Thyroid gland (tissue), 4 donors: ENCODE measurements around the gene NR1H3.

ENCODE experiments used
- POLR2A ChIP-seq, 2 donors: fragments of 450-650 bp; IDR thresholded peaks; one replicate each; pipeline ENCODE4 v1.6.1; 2017; ENCODE audit warnings: antibody characterized with exemption in 2 of 2, mild to moderate bottlenecking in 2 of 2, moderate library complexity in 1 of 2
- TF ChIP-seq, protein P1 (sequence below), 6 experiments: fragments of 200-600 bp in 3 of 6; fragments of 450-650 bp in 3 of 6; sonication (generic) in 3 of 6; IDR thresholded peaks; one replicate each; pipeline ENCODE4 v1.5.1; 2016 to 2019; ENCODE audit warnings: antibody characterized with exemption in 6 of 6, mild to moderate bottlenecking in 2 of 6, inconsistent platforms in 1 of 6, moderate library complexity in 1 of 6

DNA sequence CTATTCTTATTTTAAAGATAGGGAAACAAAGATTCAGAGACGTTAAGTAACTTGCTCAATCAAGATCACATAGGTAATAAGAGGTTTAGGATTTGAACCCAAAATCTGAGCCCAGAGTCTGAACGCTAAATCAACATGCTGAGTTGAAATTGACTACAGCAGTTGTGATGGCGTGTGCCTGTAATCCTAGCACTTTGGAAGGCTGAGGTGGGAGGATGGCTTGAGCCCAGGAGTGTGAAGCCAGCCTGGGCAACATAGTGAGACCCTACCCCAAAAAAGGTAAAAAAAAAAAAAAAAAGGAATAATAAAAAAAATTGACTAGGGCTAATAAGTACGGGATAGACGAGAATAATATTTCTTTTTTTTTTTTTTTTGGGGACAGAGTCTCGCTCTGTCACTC lies 1.4 kb upstream of the NR1H3 start:
- TF ChIP-seq, protein P1, sequence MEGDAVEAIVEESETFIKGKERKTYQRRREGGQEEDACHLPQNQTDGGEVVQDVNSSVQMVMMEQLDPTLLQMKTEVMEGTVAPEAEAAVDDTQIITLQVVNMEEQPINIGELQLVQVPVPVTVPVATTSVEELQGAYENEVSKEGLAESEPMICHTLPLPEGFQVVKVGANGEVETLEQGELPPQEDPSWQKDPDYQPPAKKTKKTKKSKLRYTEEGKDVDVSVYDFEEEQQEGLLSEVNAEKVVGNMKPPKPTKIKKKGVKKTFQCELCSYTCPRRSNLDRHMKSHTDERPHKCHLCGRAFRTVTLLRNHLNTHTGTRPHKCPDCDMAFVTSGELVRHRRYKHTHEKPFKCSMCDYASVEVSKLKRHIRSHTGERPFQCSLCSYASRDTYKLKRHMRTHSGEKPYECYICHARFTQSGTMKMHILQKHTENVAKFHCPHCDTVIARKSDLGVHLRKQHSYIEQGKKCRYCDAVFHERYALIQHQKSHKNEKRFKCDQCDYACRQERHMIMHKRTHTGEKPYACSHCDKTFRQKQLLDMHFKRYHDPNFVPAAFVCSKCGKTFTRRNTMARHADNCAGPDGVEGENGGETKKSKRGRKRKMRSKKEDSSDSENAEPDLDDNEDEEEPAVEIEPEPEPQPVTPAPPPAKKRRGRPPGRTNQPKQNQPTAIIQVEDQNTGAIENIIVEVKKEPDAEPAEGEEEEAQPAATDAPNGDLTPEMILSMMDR (IDR thresholded peaks at IDR 0.05), result no peak
- TF ChIP-seq POLR2A (IDR thresholded peaks at IDR 0.05), result no peak
